Lung (tissue), 12 donors: ENCODE measurements around the gene LGALS4. TPM values are rescaled to one million over a fixed set of nuclear protein-coding genes. Genes with fewer than 3 reads are reported as not detected.
"Not testable (repeated sequence)": the region's sequence is repeated elsewhere in the genome, so short reads cannot be mapped to it uniquely, and the experiment has no call there.

ENCODE experiments used
- ATAC-seq: fragments of 200-7000 bp; cut with Tn5 transposase; one replicate; pipeline ENCODE4 v1.9.1; 2020; ENCODE audit warnings: moderate number of reproducible peaks; ENCODE audit not compliant: insufficient read depth, low FRiP score
- DNase-seq, 3 donors: peaks; one replicate each; pipeline ENCODE4 v3.0.0-alpha.2; 2013 to 2017
- H3K27ac ChIP-seq, 2 donors: one replicate each; pipeline ENCODE4 v1.5.1; 2013; ENCODE audit warnings: mild to moderate bottlenecking in 2 of 2, moderate library complexity in 2 of 2, control low read depth in 1 of 2, inconsistent platforms in 1 of 2, low read depth in 1 of 2, low read length in 1 of 2
- H3K27me3 ChIP-seq, 3 donors: one replicate each; pipeline ENCODE4 v1.5.1; 2013; ENCODE audit warnings: low read length in 2 of 3; ENCODE audit not compliant: control insufficient read depth in 3 of 3, insufficient read depth in 3 of 3
- H3K36me3 ChIP-seq, 4 donors: one replicate each; pipeline ENCODE4 v1.5.1; 2013; ENCODE audit warnings: low read length in 4 of 4, mild to moderate bottlenecking in 1 of 4, moderate library complexity in 1 of 4; ENCODE audit not compliant: control insufficient read depth in 4 of 4, insufficient read depth in 4 of 4
- H3K4me1 ChIP-seq, 5 donors: one replicate each; pipeline ENCODE4 v1.5.1; 2013; ENCODE audit warnings: low read length in 5 of 5, mild to moderate bottlenecking in 2 of 5, moderate library complexity in 1 of 5; ENCODE audit not compliant: control insufficient read depth in 5 of 5, insufficient read depth in 5 of 5
- H3K4me3 ChIP-seq: one replicate; pipeline ENCODE4 v1.5.1; 2013; ENCODE audit warnings: mild to moderate bottlenecking, control low read depth, moderate library complexity
- H3K9ac ChIP-seq, 2 donors: one replicate each; pipeline ENCODE4 v1.5.1; 2013; ENCODE audit warnings: low read length in 2 of 2, control low read depth in 1 of 2; ENCODE audit not compliant: insufficient read depth in 1 of 2
- H3K9me3 ChIP-seq, 4 donors: one replicate each; pipeline ENCODE4 v1.5.1; 2013; ENCODE audit warnings: low read length in 3 of 4, mild to moderate bottlenecking in 1 of 4, moderate library complexity in 1 of 4; ENCODE audit not compliant: control insufficient read depth in 4 of 4, insufficient read depth in 3 of 4
- WGBS, 2 donors: extraction: QIAGEN DNeasy Blood & Tissue Kit; methylation state at CpG; one replicate each; pipeline ENCODE4 v1.1.7; 2013; 5-methylcytosine and 5-hydroxymethylcytosine counted together
- polyA plus RNA-seq, 2 donors: library from polyadenylated mRNA; stranded (reverse); fragments of 200-250 nt; gene quantifications; one replicate each; pipeline ENCODE4 v1.2.1, GENCODE V29; 2013
- total RNA-seq, 2 donors: library from RNA; depleted of rRNA in 1 of 2; stranded (reverse); fragments of >200 nt in 1 of 2; gene quantifications; one replicate each; pipeline ENCODE4 v1.2.1, GENCODE V29; 2014 to 2021
- TF ChIP-seq, protein P1 (sequence below): IDR thresholded peaks from 2 replicates; pipeline ENCODE4 v1.5.1; 2012; ENCODE audit warnings: mild to moderate bottlenecking; ENCODE audit errors: control extremely low read depth, extremely low read depth
- donor health status: control.
- donor health status: control.
- donor health status: Bipolar disorder and iron deficiency.
- donor health status: healthy.
- donor health status: DM: yes; HTN: yes; CAD: no.

LGALS4 gene
- total and polyA plus RNA-seq, 4 donors: 0.39 to 4.1 (median 2.6) TPM

DNA sequence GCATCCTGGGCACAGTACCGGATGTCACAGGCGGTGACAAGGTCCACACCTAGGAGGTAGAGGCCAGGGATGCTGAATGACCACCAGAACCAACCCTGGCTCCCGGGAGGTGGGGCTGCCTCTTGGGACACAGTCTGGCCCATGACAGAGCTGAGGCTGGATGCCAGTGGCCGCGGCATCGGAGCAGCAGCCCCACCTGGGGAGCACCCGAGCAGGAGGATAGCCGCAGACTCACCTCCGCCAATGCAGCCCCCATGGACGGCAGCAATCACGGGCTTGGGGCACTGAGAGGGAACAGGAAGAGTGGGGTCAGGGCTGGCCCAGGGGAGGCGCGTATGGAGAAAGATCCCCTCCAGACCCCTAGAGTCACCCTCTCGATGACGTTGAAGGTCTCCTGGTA, 4.3 kb upstream of the LGALS4 start:
- ATAC-seq (no peak), DNase-seq (no peak)
- Histone ChIP-seq H3K36me3 (peaks cover 4 to 40% (median 25%) of the 10 kb centered on the region in 4 donors), H3K27ac (no peak overlapping the region), H3K27me3 (no peaks in the 10 kb centered on the region), H3K4me1 (peaks cover 0 to 3% (median 0%) of the 10 kb centered on the region in 5 donors), H3K9me3 (peaks cover 0 to 2% (median 0%) of the 10 kb centered on the region in 4 donors), H3K9ac (no peak overlapping the region), H3K4me3 (no peak overlapping the region)
- 95 to 96% methylated on average over 15 of the region's 15 CpGs for WGBS, 2 donors
- TF ChIP-seq, protein P1, sequence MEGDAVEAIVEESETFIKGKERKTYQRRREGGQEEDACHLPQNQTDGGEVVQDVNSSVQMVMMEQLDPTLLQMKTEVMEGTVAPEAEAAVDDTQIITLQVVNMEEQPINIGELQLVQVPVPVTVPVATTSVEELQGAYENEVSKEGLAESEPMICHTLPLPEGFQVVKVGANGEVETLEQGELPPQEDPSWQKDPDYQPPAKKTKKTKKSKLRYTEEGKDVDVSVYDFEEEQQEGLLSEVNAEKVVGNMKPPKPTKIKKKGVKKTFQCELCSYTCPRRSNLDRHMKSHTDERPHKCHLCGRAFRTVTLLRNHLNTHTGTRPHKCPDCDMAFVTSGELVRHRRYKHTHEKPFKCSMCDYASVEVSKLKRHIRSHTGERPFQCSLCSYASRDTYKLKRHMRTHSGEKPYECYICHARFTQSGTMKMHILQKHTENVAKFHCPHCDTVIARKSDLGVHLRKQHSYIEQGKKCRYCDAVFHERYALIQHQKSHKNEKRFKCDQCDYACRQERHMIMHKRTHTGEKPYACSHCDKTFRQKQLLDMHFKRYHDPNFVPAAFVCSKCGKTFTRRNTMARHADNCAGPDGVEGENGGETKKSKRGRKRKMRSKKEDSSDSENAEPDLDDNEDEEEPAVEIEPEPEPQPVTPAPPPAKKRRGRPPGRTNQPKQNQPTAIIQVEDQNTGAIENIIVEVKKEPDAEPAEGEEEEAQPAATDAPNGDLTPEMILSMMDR: no peak

DNA sequence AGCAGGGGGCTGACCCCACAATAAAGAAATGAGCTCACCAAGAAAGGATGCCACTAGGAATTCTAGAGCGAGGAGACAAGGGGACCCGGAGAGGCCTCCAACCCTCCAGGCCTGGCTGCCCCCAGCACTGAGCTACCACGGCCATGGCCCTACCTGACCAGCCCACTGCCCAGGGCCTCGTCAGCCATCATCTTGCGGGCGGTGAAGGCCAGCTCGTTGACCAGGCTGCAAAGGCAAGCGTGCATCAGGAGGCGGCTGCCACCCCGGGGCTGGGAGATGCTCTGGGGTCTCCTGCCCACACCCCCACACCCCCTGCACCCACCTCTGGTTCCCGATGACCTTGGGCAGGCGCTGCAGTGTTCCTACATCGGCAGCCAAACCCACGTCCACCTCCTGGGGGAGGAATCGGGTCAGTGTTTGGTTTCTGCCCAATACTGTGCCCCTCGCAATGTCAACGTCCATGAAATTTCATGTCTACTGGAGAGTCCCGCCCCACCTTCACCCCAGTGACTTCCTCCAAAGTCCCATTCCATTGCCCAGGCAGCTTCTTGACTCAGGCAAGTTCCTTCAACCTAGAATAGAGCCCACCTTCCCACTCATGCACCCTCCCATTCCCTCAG, 3.5 kb upstream of the LGALS4 start:
- no peak for ATAC-seq
- 95 to 99% methylated on average over 17 to 18 of the region's 18 CpGs for WGBS, 2 donors
- Histone ChIP-seq H3K36me3 (peaks cover 4 to 34% (median 25%) of the 10 kb centered on the region in 4 donors), H3K4me3 (no peak overlapping the region), H3K27ac (no peak overlapping the region), H3K9me3 (peaks cover 0 to 2% (median 0%) of the 10 kb centered on the region in 4 donors), H3K4me1 (no peaks in the 10 kb centered on the region), H3K27me3 (no peaks in the 10 kb centered on the region), H3K9ac (no peak overlapping the region)
- no peak for DNase-seq
- TF ChIP-seq, protein P1: no peak

DNA sequence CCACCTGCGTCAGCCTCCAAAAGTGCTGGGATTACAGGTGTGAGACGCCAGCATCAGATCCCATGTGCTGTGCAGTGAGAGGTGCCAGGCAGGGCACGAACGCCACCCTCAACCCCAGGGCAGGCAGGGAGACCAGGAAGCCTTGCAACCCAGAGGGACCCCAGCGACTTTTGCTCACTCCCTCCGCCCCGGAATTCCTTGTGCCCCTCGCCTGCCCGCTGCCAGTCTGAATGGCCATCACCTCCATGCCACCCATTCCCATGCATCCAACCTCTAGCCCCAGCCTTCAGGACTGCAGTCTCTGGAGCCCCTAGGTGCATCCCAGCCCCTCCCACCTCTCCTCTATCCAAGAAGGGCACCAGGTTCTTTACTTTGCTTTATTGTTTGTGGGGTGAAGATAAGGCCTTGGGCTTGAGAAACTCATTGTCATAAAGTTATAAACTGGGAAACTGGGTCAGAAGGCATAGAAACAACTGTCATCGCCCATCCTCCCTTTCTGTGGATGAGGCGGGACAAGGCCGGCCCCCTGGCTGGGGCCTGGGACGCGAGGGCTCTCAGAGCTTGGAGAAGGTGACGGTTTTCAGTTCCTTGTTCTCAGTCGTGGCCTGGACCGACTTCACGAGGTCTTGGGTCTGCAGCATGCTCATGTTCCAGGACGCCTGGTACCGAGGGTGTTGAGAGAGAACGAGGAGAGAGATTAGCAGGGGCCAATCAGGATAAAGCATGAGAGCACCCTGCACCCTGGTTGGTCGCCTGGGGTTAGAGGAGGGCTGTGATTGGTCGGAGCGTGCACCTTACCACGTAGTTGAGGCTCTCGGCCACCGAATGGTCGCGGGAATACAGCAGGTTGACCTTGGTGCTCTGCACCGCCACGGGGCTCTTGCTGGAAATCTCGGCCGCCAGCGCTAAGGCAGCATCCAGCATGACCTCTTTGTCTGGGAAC, 2.6 kb upstream of the LGALS4 start:
- H3K9ac ChIP-seq: no peak overlapping the region
- 94 to 95% methylated on average over 34 of the region's 34 CpGs for WGBS, 2 donors
- H3K9me3 ChIP-seq: peaks cover 0 to 2% (median 0%) of the 10 kb centered on the region in 4 donors
- H3K4me3 ChIP-seq: no peak overlapping the region
- TF ChIP-seq, protein P1: no peak
- ATAC-seq: no peak
- no peaks in the 10 kb centered on the region for H3K27me3 ChIP-seq
- DNase-seq: no peak
- peaks cover 4 to 32% (median 22%) of the 10 kb centered on the region in 4 donors for H3K36me3 ChIP-seq
- H3K4me1 ChIP-seq: no peaks in the 10 kb centered on the region
- no peak overlapping the region for H3K27ac ChIP-seq

DNA sequence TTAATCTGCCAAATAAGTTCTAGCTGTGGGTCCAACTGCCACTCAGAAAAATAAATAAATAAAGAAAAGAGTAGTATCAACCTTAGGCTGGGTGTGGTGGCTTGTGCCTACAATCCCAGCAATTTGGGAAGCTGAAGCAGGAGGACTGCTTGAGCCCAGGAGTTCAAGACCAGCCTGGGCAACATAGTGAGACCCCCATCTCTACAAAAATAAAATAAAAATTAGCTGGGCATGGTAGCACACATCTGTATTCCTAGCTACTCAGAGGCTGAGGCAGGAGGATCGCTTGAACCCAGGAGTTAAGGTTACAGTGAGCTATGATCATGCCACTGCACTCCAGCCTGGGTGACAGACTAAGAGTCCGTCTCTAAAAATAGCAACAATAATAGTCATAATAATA, 1.2 kb upstream of the LGALS4 start:
- not testable (repeated sequence) for ATAC-seq
- 87 to 91% methylated on average over 2 of the region's 2 CpGs for WGBS, 2 donors

More for the DNA sequence above, 1.2 kb upstream of the LGALS4 start:
- DNase-seq, H3K9me3 ChIP-seq, H3K4me3 ChIP-seq, H3K9ac ChIP-seq, H3K27me3 ChIP-seq, H3K27ac ChIP-seq, H3K4me1 ChIP-seq: not testable (repeated sequence)
- H3K36me3 ChIP-seq: peaks cover 4 to 29% (median 20%) of the 10 kb centered on the region in 4 donors
